H9 (cell line): Measurements from ENCODE around the gene MAP3K1. TPM values are rescaled to one million over a fixed set of nuclear protein-coding genes. Genes with fewer than 3 reads are reported as not detected.

ENCODE experiments used
- DNase-seq: peaks from one replicate; pipeline ENCODE4 v3.0.0-alpha.2; 2017
- H2AFZ ChIP-seq: one replicate; pipeline ENCODE4 v1.6.1; 2013; ENCODE audit warnings: mild to moderate bottlenecking, low read length, control low read depth, moderate library complexity
- H2AK5ac ChIP-seq: 2 replicates; pipeline ENCODE4 v1.6.1; 2013; ENCODE audit warnings: low read length, control low read depth, mixed read lengths; ENCODE audit not compliant: insufficient read length
- H2BK120ac ChIP-seq: one replicate; pipeline ENCODE4 v1.6.1; 2013; ENCODE audit warnings: low read depth, mild to moderate bottlenecking, low read length, control low read depth, inconsistent platforms; ENCODE audit not compliant: poor library complexity, severe bottlenecking
- H2BK12ac ChIP-seq: 2 replicates; pipeline ENCODE4 v1.6.1; 2013; ENCODE audit warnings: low read length, control low read depth, mixed read lengths, low read depth; ENCODE audit not compliant: insufficient read length
- H2BK15ac ChIP-seq: 2 replicates; pipeline ENCODE4 v1.6.1; 2013; ENCODE audit warnings: low read depth, low read length, control low read depth
- H2BK20ac ChIP-seq: one replicate; pipeline ENCODE4 v1.6.1; 2013; ENCODE audit warnings: low read depth, mild to moderate bottlenecking, low read length, control low read depth, inconsistent platforms; ENCODE audit not compliant: poor library complexity, severe bottlenecking
- H2BK5ac ChIP-seq: 2 replicates; pipeline ENCODE4 v1.6.1; 2013; ENCODE audit warnings: low read length, control low read depth, mixed read lengths; ENCODE audit not compliant: insufficient read length
- H3K14ac ChIP-seq: 2 replicates; pipeline ENCODE4 v1.6.1; 2013; ENCODE audit warnings: low read length, control low read depth; ENCODE audit not compliant: insufficient read depth
- H3K18ac ChIP-seq: 2 replicates; pipeline ENCODE4 v1.6.1; 2013; ENCODE audit warnings: low read depth, mild to moderate bottlenecking, mixed read lengths, low read length, control low read depth; ENCODE audit not compliant: insufficient read length
- H3K23ac ChIP-seq: 2 replicates; pipeline ENCODE4 v1.6.1; 2013; ENCODE audit warnings: low read length, control low read depth, mixed read lengths, low read depth; ENCODE audit not compliant: insufficient read length
- H3K23me2 ChIP-seq: 2 replicates; pipeline ENCODE4 v1.6.1; 2013; ENCODE audit warnings: low read depth, mild to moderate bottlenecking, mixed read lengths, low read length, control low read depth; ENCODE audit not compliant: insufficient read length, poor library complexity, severe bottlenecking
- H3K27ac ChIP-seq: 2 replicates; pipeline ENCODE4 v1.5.1; 2013; ENCODE audit warnings: low read length, control low read depth, mixed read lengths, low read depth; ENCODE audit not compliant: insufficient read length
- H3K27me3 ChIP-seq: 2 replicates; pipeline ENCODE4 v1.6.1; 2013; ENCODE audit warnings: low read length, control low read depth, inconsistent platforms; ENCODE audit not compliant: insufficient read depth
- H3K4ac ChIP-seq: 2 replicates; pipeline ENCODE4 v1.6.1; 2013; ENCODE audit warnings: low read depth, mild to moderate bottlenecking, control low read depth, inconsistent platforms, low read length, moderate library complexity
- H3K4me1 ChIP-seq: 2 replicates; pipeline ENCODE4 v1.6.1; 2013; ENCODE audit warnings: low read length, control low read depth, inconsistent platforms; ENCODE audit not compliant: insufficient read depth
- H3K4me2 ChIP-seq: 2 replicates; pipeline ENCODE4 v1.6.1; 2013; ENCODE audit warnings: low read length, control low read depth, mixed read lengths; ENCODE audit not compliant: insufficient read length, insufficient read depth
- H3K56ac ChIP-seq: 2 replicates; pipeline ENCODE4 v1.6.1; 2013; ENCODE audit warnings: low read depth, mild to moderate bottlenecking, mixed read lengths, low read length, control low read depth; ENCODE audit not compliant: insufficient read length
- H3K79me1 ChIP-seq: 2 replicates; pipeline ENCODE4 v1.6.1; 2013; ENCODE audit warnings: low read depth, mild to moderate bottlenecking, moderate library complexity, low read length, control low read depth, inconsistent platforms; ENCODE audit not compliant: insufficient read depth, poor library complexity, severe bottlenecking
- H3K79me2 ChIP-seq: 2 replicates; pipeline ENCODE4 v1.6.1; 2013; ENCODE audit warnings: low read length, control low read depth, inconsistent platforms; ENCODE audit not compliant: insufficient read depth
- H3K9ac ChIP-seq: 2 replicates; pipeline ENCODE4 v1.6.1; 2013; ENCODE audit warnings: low read length, control low read depth, mixed read lengths; ENCODE audit not compliant: insufficient read length; ENCODE audit errors: extremely low read depth
- H3K9me3 ChIP-seq: one replicate; pipeline ENCODE4 v1.6.1; 2013; ENCODE audit warnings: low read depth, low read length, inconsistent platforms; ENCODE audit not compliant: control insufficient read depth
- H3T11ph ChIP-seq: one replicate; pipeline ENCODE4 v1.6.1; 2013; ENCODE audit warnings: mild to moderate bottlenecking, low read length, control low read depth, inconsistent platforms
- H4K20me1 ChIP-seq: one replicate; pipeline ENCODE4 v1.6.1; 2013; ENCODE audit not compliant: control insufficient read depth, insufficient read length, insufficient read depth
- H4K5ac ChIP-seq: 2 replicates; pipeline ENCODE4 v1.6.1; 2013; ENCODE audit warnings: low read depth, mild to moderate bottlenecking, mixed read lengths, low read length, control low read depth; ENCODE audit not compliant: insufficient read length
- H4K8ac ChIP-seq: replicated peaks from 2 replicates; pipeline ENCODE4 v1.6.1; 2013; ENCODE audit warnings: low read length, control low read depth, mixed read lengths, low read depth; ENCODE audit not compliant: insufficient read length
- H4K91ac ChIP-seq: 2 replicates; pipeline ENCODE4 v1.6.1; 2013; ENCODE audit warnings: low read depth, mild to moderate bottlenecking, moderate library complexity, mixed read lengths, low read length, control low read depth; ENCODE audit not compliant: insufficient read length
- H3K27ac Mint-ChIP-seq, 3 experiments: 2 replicates in 2 of 3; 3 replicates in 1 of 3; pipeline ENCODE4 v1.8.0; 2020 to 2021; ENCODE audit warnings: mixed read lengths in 3 of 3, mild to moderate bottlenecking in 1 of 3, moderate library complexity in 1 of 3
- H3K27me3 Mint-ChIP-seq: 2 replicates; pipeline ENCODE4 v1.8.0; 2021; ENCODE audit warnings: low read depth, mild to moderate bottlenecking, moderate library complexity, mixed read lengths
- H3K36me3 Mint-ChIP-seq, 3 experiments: 2 replicates in 2 of 3; 3 replicates in 1 of 3; pipeline ENCODE4 v1.8.0; 2020 to 2021; ENCODE audit warnings: low read depth in 3 of 3, mixed read lengths in 3 of 3; ENCODE audit not compliant: insufficient read depth in 1 of 3
- H3K4me1 Mint-ChIP-seq, 2 experiments: 2 replicates each; pipeline ENCODE4 v1.8.0; 2020; ENCODE audit warnings: mixed read lengths in 2 of 2
- H3K4me3 Mint-ChIP-seq, 2 experiments: 2 replicates in 1 of 2; 3 replicates in 1 of 2; pipeline ENCODE4 v1.8.0; 2020 to 2021; ENCODE audit warnings: mild to moderate bottlenecking in 2 of 2, mixed read lengths in 2 of 2, moderate library complexity in 1 of 2
- H3K9me3 Mint-ChIP-seq, 2 experiments: 2 replicates in 1 of 2; 3 replicates in 1 of 2; pipeline ENCODE4 v1.8.0; 2020; ENCODE audit warnings: mild to moderate bottlenecking in 2 of 2, mixed read lengths in 2 of 2, moderate library complexity in 1 of 2
- WGBS: extraction: QIAGEN DNeasy Blood & Tissue Kit; methylation state at CpG from one replicate; pipeline ENCODE4 v1.1.7; 2013; ENCODE audit warnings: missing lambda C conversion rate, low lambda C conversion rate, mixed read lengths; ENCODE audit not compliant: insufficient read length; ENCODE audit errors: extremely low coverage; 5-methylcytosine and 5-hydroxymethylcytosine counted together
- total RNA-seq: library from RNA; stranded (reverse); gene quantifications from 2 replicates; pipeline ENCODE4 v1.2.1, GENCODE V29; 2021
- TF ChIP-seq, protein P1 (sequence below): fragments of 200-600 bp; sonication (generic); conservative IDR thresholded peaks from 3 replicates; pipeline ENCODE4 v1.8.0; 2021; ENCODE audit warnings: antibody characterized with exemption, mild to moderate bottlenecking

MAP3K1 gene
- total RNA-seq, 1 experiment from 2014 or later, result 11.1 TPM

DNA sequence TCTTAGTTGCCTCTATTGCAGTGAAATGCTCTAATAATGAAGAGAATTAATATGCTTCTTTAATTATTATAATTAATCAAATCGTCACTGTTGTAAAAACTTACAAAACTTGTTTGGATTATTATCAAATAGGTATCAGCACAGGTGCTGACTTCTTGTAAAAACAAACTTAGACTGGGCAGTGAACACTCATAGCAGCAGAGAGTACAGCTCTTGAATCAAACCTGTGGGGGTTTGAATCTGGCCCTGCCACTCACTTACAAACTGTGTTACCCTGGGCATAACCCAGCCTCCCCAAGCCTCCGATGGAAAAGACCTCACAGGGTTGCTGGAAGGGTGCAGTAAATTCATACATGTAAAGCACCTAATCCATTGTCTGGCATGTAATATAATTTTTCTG lies 35.1 kb downstream of the MAP3K1 start:
- no peak for DNase-seq
- WGBS, result no CpG with 5 or more reads among the region's 2 CpGs
- Mint-ChIP-seq H3K27ac (no peak overlapping the region), H3K4me3 (no peak overlapping the region), H3K27me3 (no peaks in the 10 kb centered on the region), H3K36me3 (no peaks in the 10 kb centered on the region), H3K4me1 (peaks cover 24 to 33% of the 10 kb centered on the region in 2 experiments), H3K9me3 (no peaks in the 10 kb centered on the region)
- Histone ChIP-seq H3K23ac (no peak overlapping the region), H2AK5ac (no peak overlapping the region), H4K8ac (no peak overlapping the region), H3K4me1 (peaks cover under 1% of the 10 kb centered on the region; the same call in 1 of the 2 replicates), H3K23me2 (no peaks in the 10 kb centered on the region), H2BK120ac (no peak overlapping the region), H2BK15ac (no peak overlapping the region), H2BK12ac (no peak overlapping the region), H3K27me3 (no peaks in the 10 kb centered on the region), H3K4ac (no peak overlapping the region), H3K79me2 (no peaks in the 10 kb centered on the region), H3K9me3 (no peaks in the 10 kb centered on the region), H4K20me1 (no peaks in the 10 kb centered on the region), H2BK5ac (no peak overlapping the region), H3K9ac (no peak overlapping the region), H3K18ac (no peak overlapping the region), H3K4me2 (no peak overlapping the region), H3K79me1 (no peaks in the 10 kb centered on the region), H3K27ac (no peak overlapping the region), H3K56ac (no peak overlapping the region), H3K14ac (no peak overlapping the region), H2AFZ (no peak overlapping the region), H3T11ph (no peak overlapping the region), H2BK20ac (no peak overlapping the region), H4K5ac (no peak overlapping the region), H4K91ac (no peak overlapping the region)
- TF ChIP-seq, protein P1, sequence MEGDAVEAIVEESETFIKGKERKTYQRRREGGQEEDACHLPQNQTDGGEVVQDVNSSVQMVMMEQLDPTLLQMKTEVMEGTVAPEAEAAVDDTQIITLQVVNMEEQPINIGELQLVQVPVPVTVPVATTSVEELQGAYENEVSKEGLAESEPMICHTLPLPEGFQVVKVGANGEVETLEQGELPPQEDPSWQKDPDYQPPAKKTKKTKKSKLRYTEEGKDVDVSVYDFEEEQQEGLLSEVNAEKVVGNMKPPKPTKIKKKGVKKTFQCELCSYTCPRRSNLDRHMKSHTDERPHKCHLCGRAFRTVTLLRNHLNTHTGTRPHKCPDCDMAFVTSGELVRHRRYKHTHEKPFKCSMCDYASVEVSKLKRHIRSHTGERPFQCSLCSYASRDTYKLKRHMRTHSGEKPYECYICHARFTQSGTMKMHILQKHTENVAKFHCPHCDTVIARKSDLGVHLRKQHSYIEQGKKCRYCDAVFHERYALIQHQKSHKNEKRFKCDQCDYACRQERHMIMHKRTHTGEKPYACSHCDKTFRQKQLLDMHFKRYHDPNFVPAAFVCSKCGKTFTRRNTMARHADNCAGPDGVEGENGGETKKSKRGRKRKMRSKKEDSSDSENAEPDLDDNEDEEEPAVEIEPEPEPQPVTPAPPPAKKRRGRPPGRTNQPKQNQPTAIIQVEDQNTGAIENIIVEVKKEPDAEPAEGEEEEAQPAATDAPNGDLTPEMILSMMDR, result no peak
